Esophagus muscularis mucosa (tissue), 4 donors: ENCODE results near the gene PHC2.

Experiments used
- CTCF ChIP-seq, 3 experiments: fragments of 200-600 bp in 2 of 3; fragments of 450-650 bp in 1 of 3; sonication (generic) in 2 of 3; IDR thresholded peaks; one replicate each; pipeline ENCODE4 v1.5.1; 2017 to 2019; ENCODE audit warnings: antibody characterized with exemption in 3 of 3, mild to moderate bottlenecking in 2 of 3, moderate library complexity in 1 of 3
- EP300 ChIP-seq: sonication (generic); formaldehyde crosslinking; IDR thresholded peaks from one replicate; pipeline ENCODE4 v1.6.1; 2017; ENCODE audit warnings: antibody characterized with exemption
- POLR2A ChIP-seq: fragments of 450-650 bp; IDR thresholded peaks from one replicate; pipeline ENCODE4 v1.6.1; 2017; ENCODE audit warnings: antibody characterized with exemption, moderate library complexity, mild to moderate bottlenecking, low read depth

GRCh38 chr1:33375316-33375715 lies 55.6 kb downstream of the PHC2 start:
- no peak for TF ChIP-seq EP300
- TF ChIP-seq POLR2A, result no peak
- TF ChIP-seq CTCF (IDR thresholded peaks at IDR 0.05), result no peak
